Ovary (tissue), 9 donors: ENCODE measurements around the gene ZCCHC2. TPM values are rescaled to one million over a fixed set of nuclear protein-coding genes. Genes with fewer than 3 reads are reported as not detected.
A peak's percentile ranks its signal among the peaks of the same experiment; 100 is the strongest.

Experiments used
- DNase-seq, 5 donors: peaks; one replicate each; pipeline ENCODE4 v3.0.0-alpha.2; 2019 to 2020
- H3K27ac ChIP-seq, 2 donors: fragments of 200-600 bp; one replicate each; pipeline versions ENCODE4 v1.5.1 to v1.8.0; 2019 to 2022
- H3K27me3 ChIP-seq: fragments of 200-600 bp; one replicate; pipeline ENCODE4 v1.8.0; 2022
- H3K36me3 ChIP-seq: fragments of 200-600 bp; sonication (generic); one replicate; pipeline ENCODE4 v1.5.1; 2019
- H3K4me1 ChIP-seq: one replicate; pipeline ENCODE4 v1.8.1; 2013; ENCODE audit warnings: mild to moderate bottlenecking, moderate library complexity; ENCODE audit not compliant: insufficient read depth
- H3K4me3 ChIP-seq: fragments of 200-600 bp; sonication (generic); one replicate; pipeline ENCODE4 v1.5.1; 2017
- H3K9me3 ChIP-seq, 2 donors: fragments of 200-600 bp in 1 of 2; sonication (generic) in 1 of 2; one replicate each; pipeline versions ENCODE4 v1.5.1 to v1.8.1; 2013 to 2019; ENCODE audit warnings: mild to moderate bottlenecking in 1 of 2, moderate library complexity in 1 of 2
- EP300 ChIP-seq: sonication (generic); formaldehyde crosslinking; IDR thresholded peaks from one replicate; pipeline ENCODE4 v1.6.1; 2017; ENCODE audit warnings: antibody characterized with exemption
- POLR2A ChIP-seq: fragments of 450-650 bp; IDR thresholded peaks from one replicate; pipeline ENCODE4 v1.6.1; 2017; ENCODE audit warnings: antibody characterized with exemption, mild to moderate bottlenecking, moderate library complexity
- WGBS, 3 donors: extraction: QIAGEN DNeasy Blood & Tissue Kit in 1 of 3; methylation state at CpG; one replicate each; pipeline versions ENCODE4 v1.1.5 to v1.1.7; 2013 to 2017; 5-methylcytosine and 5-hydroxymethylcytosine counted together
- intact Hi-C, 4 donors: fragments of 100-400 bp; cut with DNase I; formaldehyde crosslinking; loops; one replicate each; pipeline versions ENCODE4 v1.11.0 to v1.15.1; 2022 to 2023
- polyA plus RNA-seq, 2 donors: library from polyadenylated mRNA; stranded (reverse); fragments of 200-250 nt in 1 of 2; fragments of 350-450 nt in 1 of 2; fragmentation: Illumina TruSeq in 1 of 2; extraction: RNeasy Lipid Tissue Mini Kit (QIAGEN cat#74804) in 1 of 2; gene quantifications; one replicate each; pipeline ENCODE4 v1.2.3, GENCODE V29; 2013 to 2014
- total RNA-seq, 7 donors: library from RNA; depleted of rRNA in 2 of 7; stranded (reverse); fragments of >200 nt in 2 of 7; fragmentation: NEBNext Ultra II Directional in 3 of 7; extraction: Animal tissue kit (Norgen Biotek cat#: 25700) in 3 of 7; gene quantifications; one replicate each; pipeline versions ENCODE4 v1.1.0 to v1.2.4, GENCODE V29; 2016 to 2023
- TF ChIP-seq, protein P1 (sequence below), 3 donors: fragments of 450-650 bp in 2 of 3; fragments of 200-600 bp in 1 of 3; IDR thresholded peaks; one replicate each; pipeline versions ENCODE4 v1.5.1 to v1.8.0; 2016 to 2022; ENCODE audit warnings: antibody characterized with exemption in 3 of 3, mild to moderate bottlenecking in 1 of 3
- donor health status: DM: no; HTN: no; CAD: no; lungs with moderate emphysema.
- donor health status: DM: no; HTN: no; CAD: no.
- donor health status: Bipolar disorder and iron deficiency.
- donor health status: DM: yes; HTN: yes; CAD: no.
- donor health status: DM: no; HTN: no; CAD: no.
- donor health status: DM: yes; HTN: yes; CAD: no.

The ZCCHC2 gene
- total and polyA plus RNA-seq, 9 donors, result 7.7 to 24.5 (median 21.9) TPM

DNA sequence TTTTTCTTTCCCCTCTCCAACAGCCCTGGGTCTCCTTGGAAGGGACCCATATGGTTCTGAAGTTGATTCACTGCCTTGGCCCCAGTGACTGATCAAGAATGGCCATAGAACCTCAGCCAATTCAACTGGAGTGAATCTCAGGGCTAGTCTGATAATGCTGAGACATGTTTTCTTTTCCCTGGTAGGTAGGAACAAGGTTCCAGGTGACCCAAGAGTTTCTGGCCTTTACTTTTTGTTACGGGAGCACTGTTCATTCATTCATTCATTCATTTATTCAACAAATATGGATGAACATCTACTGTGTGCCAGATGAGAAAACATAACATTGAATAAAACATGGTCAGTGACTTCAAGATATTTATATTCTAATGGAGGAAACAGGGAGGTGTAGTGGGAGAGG lies 3.1 kb upstream of the ZCCHC2 start:
- intact Hi-C loops, result loop anchor here in 2 of 4 donors (5.0 to 10.0 kb wide), 5 partner anchors 82 to 905 kb away; partner anchors contain the start of genes KDSR (in 1 of the 2), PHLPP1 (in 1 of the 2), PIGN (in 1 of the 2) and RELCH (in 1 of the 2)
- Histone ChIP-seq H3K9me3 (no peaks in the 10 kb centered on the region), H3K27me3 (no peaks in the 10 kb centered on the region), H3K27ac (no peak overlapping the region), H3K4me1 (peaks cover 2% of the 10 kb centered on the region), H3K36me3 (no peaks in the 10 kb centered on the region), H3K4me3 (no peak overlapping the region)
- no peak for TF ChIP-seq POLR2A
- no peak for TF ChIP-seq EP300
- TF ChIP-seq, protein P1, sequence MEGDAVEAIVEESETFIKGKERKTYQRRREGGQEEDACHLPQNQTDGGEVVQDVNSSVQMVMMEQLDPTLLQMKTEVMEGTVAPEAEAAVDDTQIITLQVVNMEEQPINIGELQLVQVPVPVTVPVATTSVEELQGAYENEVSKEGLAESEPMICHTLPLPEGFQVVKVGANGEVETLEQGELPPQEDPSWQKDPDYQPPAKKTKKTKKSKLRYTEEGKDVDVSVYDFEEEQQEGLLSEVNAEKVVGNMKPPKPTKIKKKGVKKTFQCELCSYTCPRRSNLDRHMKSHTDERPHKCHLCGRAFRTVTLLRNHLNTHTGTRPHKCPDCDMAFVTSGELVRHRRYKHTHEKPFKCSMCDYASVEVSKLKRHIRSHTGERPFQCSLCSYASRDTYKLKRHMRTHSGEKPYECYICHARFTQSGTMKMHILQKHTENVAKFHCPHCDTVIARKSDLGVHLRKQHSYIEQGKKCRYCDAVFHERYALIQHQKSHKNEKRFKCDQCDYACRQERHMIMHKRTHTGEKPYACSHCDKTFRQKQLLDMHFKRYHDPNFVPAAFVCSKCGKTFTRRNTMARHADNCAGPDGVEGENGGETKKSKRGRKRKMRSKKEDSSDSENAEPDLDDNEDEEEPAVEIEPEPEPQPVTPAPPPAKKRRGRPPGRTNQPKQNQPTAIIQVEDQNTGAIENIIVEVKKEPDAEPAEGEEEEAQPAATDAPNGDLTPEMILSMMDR (IDR thresholded peaks at IDR 0.05), result no peak
- WGBS, 3 donors, result 87 to 96% (median 95%) methylated on average over 1 of the region's 1 CpG
- DNase-seq, result no peak

DNA sequence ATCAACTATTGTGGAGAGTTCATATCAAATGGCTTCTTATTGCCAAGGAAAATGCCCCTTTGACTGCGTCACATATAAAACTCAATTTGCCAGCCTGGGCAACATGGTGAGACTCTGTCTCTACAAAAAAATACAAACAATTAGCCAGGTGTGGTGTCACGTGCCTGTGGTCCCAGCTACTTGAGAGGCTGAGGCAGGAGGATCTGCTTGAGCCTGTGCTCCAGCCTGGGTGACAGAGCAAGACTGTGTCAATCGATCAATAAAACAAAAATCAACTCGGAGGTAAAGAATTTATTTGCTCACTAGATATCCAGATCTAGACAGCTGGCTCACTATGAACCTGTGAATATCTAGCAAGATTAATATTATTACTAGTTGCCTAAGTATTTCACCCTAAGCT lies 1.7 kb upstream of the ZCCHC2 start:
- DNase-seq, result no peak
- Histone ChIP-seq H3K27ac (no peak overlapping the region), H3K36me3 (no peaks in the 10 kb centered on the region), H3K27me3 (no peaks in the 10 kb centered on the region), H3K9me3 (no peaks in the 10 kb centered on the region), H3K4me3 (no peak overlapping the region), H3K4me1 (peaks cover 7% of the 10 kb centered on the region)
- WGBS, 3 donors, result 89 to 94% (median 91%) methylated on average over 4 of the region's 4 CpGs
- intact Hi-C loops, result loop anchor here in 2 of 4 donors (5.0 to 10.0 kb wide), 5 partner anchors 84 to 904 kb away; partner anchors contain the start of genes KDSR (in 1 of the 2), PHLPP1 (in 1 of the 2), PIGN (in 1 of the 2) and RELCH (in 1 of the 2)
- TF ChIP-seq, protein P1 (IDR thresholded peaks at IDR 0.05), result no peak
- TF ChIP-seq POLR2A (no peak), EP300 (no peak)

DNA sequence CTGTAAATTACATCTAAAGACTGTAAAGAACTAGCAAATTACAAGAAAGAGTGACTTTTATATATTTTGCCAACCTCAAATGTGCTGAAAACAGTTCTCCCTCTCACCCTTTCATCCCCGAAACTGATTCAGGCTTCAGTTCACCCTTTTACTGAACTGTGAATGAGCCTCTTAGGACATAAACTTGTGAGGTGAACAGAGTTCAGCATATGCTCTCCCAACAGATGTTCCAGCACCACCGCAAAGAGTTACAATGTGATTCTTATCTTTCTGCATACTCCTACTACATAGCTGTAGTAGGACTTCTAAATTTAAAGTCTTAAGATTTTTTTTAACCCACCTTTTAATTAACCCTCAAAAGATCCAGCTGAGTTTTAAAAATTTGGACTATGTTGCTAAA lies 1.2 kb upstream of the ZCCHC2 start:
- no peak overlapping the region for H3K27ac ChIP-seq

DNA sequence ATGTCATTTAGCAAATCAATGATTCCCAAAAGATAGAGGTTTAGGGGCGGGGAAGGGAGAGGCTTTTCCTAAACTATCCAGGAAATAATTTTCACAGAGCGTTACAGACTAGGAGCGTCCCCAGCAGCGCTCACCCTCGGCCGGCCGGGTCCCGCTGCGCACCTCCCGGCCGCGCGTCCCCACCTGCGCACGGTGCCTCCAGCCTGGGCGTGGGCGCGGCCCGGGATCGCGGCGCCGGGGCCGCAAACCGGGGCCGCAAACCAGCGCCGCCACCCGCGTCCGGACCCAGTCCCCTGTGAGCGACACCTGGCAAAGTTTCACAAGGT lies 684 bp upstream of the ZCCHC2 start:
- Histone ChIP-seq H3K36me3 (no peaks in the 10 kb centered on the region), H3K4me3 (peak overlapping the region; percentile 90), H3K27ac (peak overlapping the region; percentile 87 to 99), H3K27me3 (no peaks in the 10 kb centered on the region), H3K9me3 (no peaks in the 10 kb centered on the region), H3K4me1 (peaks cover 7% of the 10 kb centered on the region)
- 0 to 1% (median 1%) methylated on average over 27 to 32 of the region's 32 CpGs for WGBS, 3 donors
- intact Hi-C loops, result loop anchor here in 2 of 4 donors (5.0 to 10.0 kb wide), 5 partner anchors 85 to 903 kb away; partner anchors contain the start of genes KDSR (in 1 of the 2), PHLPP1 (in 1 of the 2), PIGN (in 1 of the 2) and RELCH (in 1 of the 2)
- TF ChIP-seq, protein P1 (IDR thresholded peaks at IDR 0.05), result no peak
- TF ChIP-seq POLR2A (no peak), EP300 (no peak)
- no peak for DNase-seq

More for the DNA sequence above, 1.2 kb upstream of the ZCCHC2 start:
- no peak for DNase-seq
- 34 to 48% (median 42%) methylated on average over 2 of the region's 2 CpGs for WGBS, 3 donors
- Histone ChIP-seq H3K4me3 (peak overlapping the region; percentile 90), H3K9me3 (no peaks in the 10 kb centered on the region), H3K36me3 (no peaks in the 10 kb centered on the region), H3K4me1 (peaks cover 7% of the 10 kb centered on the region), H3K27me3 (no peaks in the 10 kb centered on the region)
- TF ChIP-seq POLR2A (no peak), EP300 (no peak)
- TF ChIP-seq, protein P1 (IDR thresholded peaks at IDR 0.05), result no peak
- intact Hi-C loops, result loop anchor here in 2 of 4 donors (5.0 to 10.0 kb wide), 5 partner anchors 84 to 903 kb away; partner anchors contain the start of genes KDSR (in 1 of the 2), PHLPP1 (in 1 of the 2), PIGN (in 1 of the 2) and RELCH (in 1 of the 2)
